Ovary (tissue), 3 donors: Measurements from ENCODE around the gene C19orf33.

Experiments used
- EP300 ChIP-seq: sonication (generic); formaldehyde crosslinking; IDR thresholded peaks from one replicate; pipeline ENCODE4 v1.6.1; 2017; ENCODE audit warnings: antibody characterized with exemption
- TF ChIP-seq, protein P1 (sequence below), 3 donors: fragments of 450-650 bp in 2 of 3; fragments of 200-600 bp in 1 of 3; IDR thresholded peaks; one replicate each; pipeline versions ENCODE4 v1.5.1 to v1.8.0; 2016 to 2022; ENCODE audit warnings: antibody characterized with exemption in 3 of 3, mild to moderate bottlenecking in 1 of 3
- donor health status: DM: no; HTN: no; CAD: no.

DNA sequence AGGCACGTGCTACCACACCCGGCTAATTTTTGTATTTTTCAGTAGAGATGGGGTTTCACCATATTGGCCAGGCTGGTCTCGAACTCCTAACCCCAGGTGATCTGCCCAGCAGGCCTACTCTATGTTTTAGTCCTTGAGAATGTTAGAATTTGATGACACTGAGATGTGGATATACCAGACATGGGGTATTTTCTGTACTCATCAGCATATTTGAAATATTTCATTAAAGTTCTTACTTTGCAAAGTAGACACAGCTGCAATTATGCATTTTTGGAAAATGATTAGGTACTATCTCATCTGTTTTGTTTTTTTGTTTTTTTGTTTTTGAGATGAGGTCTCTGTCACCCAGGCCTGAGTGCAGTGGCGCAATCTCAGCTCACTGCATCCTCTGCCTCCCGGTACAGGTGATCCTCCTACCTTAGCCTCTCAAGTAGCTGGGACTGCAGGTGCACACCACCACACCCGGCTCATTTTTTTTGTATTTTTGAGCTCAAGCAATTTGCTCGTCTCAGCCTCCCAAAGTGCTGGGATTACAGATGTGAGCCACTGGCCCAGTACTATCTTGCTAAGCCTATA lies 27.0 kb upstream of the C19orf33 start:
- TF ChIP-seq, protein P1, sequence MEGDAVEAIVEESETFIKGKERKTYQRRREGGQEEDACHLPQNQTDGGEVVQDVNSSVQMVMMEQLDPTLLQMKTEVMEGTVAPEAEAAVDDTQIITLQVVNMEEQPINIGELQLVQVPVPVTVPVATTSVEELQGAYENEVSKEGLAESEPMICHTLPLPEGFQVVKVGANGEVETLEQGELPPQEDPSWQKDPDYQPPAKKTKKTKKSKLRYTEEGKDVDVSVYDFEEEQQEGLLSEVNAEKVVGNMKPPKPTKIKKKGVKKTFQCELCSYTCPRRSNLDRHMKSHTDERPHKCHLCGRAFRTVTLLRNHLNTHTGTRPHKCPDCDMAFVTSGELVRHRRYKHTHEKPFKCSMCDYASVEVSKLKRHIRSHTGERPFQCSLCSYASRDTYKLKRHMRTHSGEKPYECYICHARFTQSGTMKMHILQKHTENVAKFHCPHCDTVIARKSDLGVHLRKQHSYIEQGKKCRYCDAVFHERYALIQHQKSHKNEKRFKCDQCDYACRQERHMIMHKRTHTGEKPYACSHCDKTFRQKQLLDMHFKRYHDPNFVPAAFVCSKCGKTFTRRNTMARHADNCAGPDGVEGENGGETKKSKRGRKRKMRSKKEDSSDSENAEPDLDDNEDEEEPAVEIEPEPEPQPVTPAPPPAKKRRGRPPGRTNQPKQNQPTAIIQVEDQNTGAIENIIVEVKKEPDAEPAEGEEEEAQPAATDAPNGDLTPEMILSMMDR (IDR thresholded peaks at IDR 0.05) = no peak
- TF ChIP-seq EP300 = no peak
